Activated CD4-positive, alpha-beta T cell treated with anti-CD3 and anti-CD28 coated beads for 24 hours (primary cell): ENCODE measurements around the gene SYNDIG1L.

Experiments
- DNase-seq, 2 donors: peaks; one replicate each; pipeline ENCODE4 v3.0.0-alpha.2; 2020; ENCODE audit warnings: low read depth in 2 of 2

The SYNDIG1L gene

GRCh38 chr14:74358176-74358829, 67.7 kb downstream of the SYNDIG1L start:
- no peak for DNase-seq

- no peak for DNase-seq
Measured at GRCh38 chr14:74357585-74357984, 68.4 kb downstream of the SYNDIG1L start.

- no peak for DNase-seq
Measured at GRCh38 chr14:74356892-74357575, 69.0 kb downstream of the SYNDIG1L start.
